B cell (primary cell): ENCODE data around the gene SLC35A5. TPM values are rescaled to one million over a fixed set of nuclear protein-coding genes. Genes with fewer than 3 reads are reported as not detected.

Experiments
- ATAC-seq: fragments of 200-7000 bp; cut with Tn5 transposase; one replicate; pipeline ENCODE4 v1.10.0; 2021; ENCODE audit warnings: low read depth, mild to moderate bottlenecking, moderate number of reproducible peaks, moderate library complexity
- CTCF ChIA-PET: fragments of 350-600 bp; sonication (Branson Sonifier 250); formaldehyde crosslinking; loops from one replicate; lab custom pipeline; 2021; ENCODE audit warnings: antibody characterized with exemption, inconsistent platforms; lab: Charles Lee
- POLR2A ChIA-PET: fragments of 350-600 bp; sonication (Branson Sonifier 250); formaldehyde crosslinking; loops from one replicate; lab custom pipeline; 2021; ENCODE audit warnings: antibody characterized with exemption; lab: Charles Lee
- DNase-seq: peaks from one replicate; pipeline ENCODE4 v3.0.0; 2013
- H2AFZ ChIP-seq: 2 replicates; pipeline ENCODE4 v1.6.1; 2012; ENCODE audit warnings: mild to moderate bottlenecking, low read depth, low read length; ENCODE audit not compliant: insufficient read depth, poor library complexity, severe bottlenecking
- H3K27ac ChIP-seq, 2 donors: 1 replicate in 1 of 2; 2 replicates in 1 of 2; pipeline ENCODE4 v1.5.1; 2012 to 2013; ENCODE audit warnings: low read length in 2 of 2, mild to moderate bottlenecking in 2 of 2, moderate library complexity in 1 of 2
- H3K27me3 ChIP-seq, 4 experiments: fragments of 200-600 bp in 1 of 4; sonication (generic) in 1 of 4; replicated peaks in 1 of 4; 1 replicate in 2 of 4; 2 replicates in 2 of 4; pipeline versions ENCODE4 v1.6.1 to v1.7.0; 2013 to 2016; ENCODE audit warnings: low read length in 3 of 4, mild to moderate bottlenecking in 2 of 4, mixed read lengths in 1 of 4, moderate library complexity in 1 of 4; ENCODE audit not compliant: insufficient read depth in 4 of 4, control insufficient read depth in 3 of 4; ENCODE audit errors: control extremely low read depth in 1 of 4
- H3K36me3 ChIP-seq, 2 experiments: replicated peaks in 1 of 2; 1 replicate in 1 of 2; 2 replicates in 1 of 2; pipeline versions ENCODE4 v1.6.1 to v1.7.1; 2013; ENCODE audit warnings: low read length in 1 of 2; ENCODE audit not compliant: insufficient read depth in 2 of 2, control insufficient read depth in 1 of 2; ENCODE audit errors: control extremely low read depth in 1 of 2, extremely low read depth in 1 of 2
- H3K4me1 ChIP-seq, 2 donors: fragments of 200-600 bp in 1 of 2; sonication (generic) in 1 of 2; 1 replicate in 1 of 2; 2 replicates in 1 of 2; pipeline versions ENCODE4 v1.5.1 to v1.6.1; 2013 to 2017; ENCODE audit warnings: low read length in 2 of 2; ENCODE audit not compliant: control insufficient read depth in 2 of 2, insufficient read depth in 2 of 2
- H3K4me2 ChIP-seq: replicated peaks from 2 replicates; pipeline ENCODE3; 2012; ENCODE audit warnings: mild to moderate bottlenecking, low read depth, low read length; ENCODE audit not compliant: poor library complexity, severe bottlenecking
- H3K4me3 ChIP-seq, 5 experiments: fragments of 200-600 bp in 1 of 5; sonication (generic) in 1 of 5; 1 replicate in 3 of 5; 2 replicates in 2 of 5; pipeline versions ENCODE4 v1.5.1 to v1.7.0; 2011 to 2016; ENCODE audit warnings: low read length in 4 of 5, mild to moderate bottlenecking in 4 of 5, low read depth in 2 of 5, control low read depth in 1 of 5, moderate library complexity in 1 of 5; ENCODE audit not compliant: insufficient read depth in 1 of 5; ENCODE audit errors: control extremely low read depth in 1 of 5, extremely low read depth in 1 of 5
- H3K79me2 ChIP-seq: fragments of 200-600 bp; sonication (generic); one replicate; pipeline ENCODE4 v1.6.0; 2016; ENCODE audit warnings: low read length; ENCODE audit not compliant: control insufficient read depth, insufficient read depth
- H3K9ac ChIP-seq: fragments of 200-600 bp; sonication (generic); 2 replicates; pipeline ENCODE4 v1.6.1; 2017; ENCODE audit warnings: mild to moderate bottlenecking, low read length, moderate library complexity
- H3K9me3 ChIP-seq, 3 donors: one replicate each; pipeline versions ENCODE4 v1.6.1 to v1.7.1; 2013; ENCODE audit warnings: low read length in 2 of 3; ENCODE audit not compliant: control insufficient read depth in 2 of 3, insufficient read depth in 1 of 3; ENCODE audit errors: control extremely low read depth in 1 of 3
- H4K20me1 ChIP-seq: 2 replicates; pipeline ENCODE4 v1.6.0; 2012; ENCODE audit warnings: mild to moderate bottlenecking, low read length; ENCODE audit not compliant: insufficient read depth, control insufficient read depth, poor library complexity, severe bottlenecking
- H3K27ac Mint-ChIP-seq: one replicate; pipeline ENCODE4 v1.8.0; 2021; ENCODE audit warnings: mixed read lengths
- H3K27me3 Mint-ChIP-seq: one replicate; pipeline ENCODE4 v1.8.0; 2021; ENCODE audit warnings: mixed read lengths
- H3K4me1 Mint-ChIP-seq: one replicate; pipeline ENCODE4 v1.8.0; 2021; ENCODE audit warnings: mixed read lengths
- H3K4me3 Mint-ChIP-seq: one replicate; pipeline ENCODE4 v1.8.0; 2021; ENCODE audit warnings: mixed read lengths
- H3K9me3 Mint-ChIP-seq: one replicate; pipeline ENCODE4 v1.8.0; 2022; ENCODE audit warnings: mixed read lengths; ENCODE audit not compliant: insufficient read depth
- EZH2 ChIP-seq: IDR thresholded peaks from 2 replicates; pipeline ENCODE4 v1.6.1; 2012; ENCODE audit warnings: borderline replicate concordance, low read depth, mild to moderate bottlenecking, moderate library complexity, low read length; ENCODE audit not compliant: insufficient read depth, poor library complexity, severe bottlenecking
- WGBS: methylation state at CpG from one replicate; pipeline ENCODE4 v1.1.5; 2013; ENCODE audit warnings: missing lambda C conversion rate; ENCODE audit not compliant: insufficient coverage; 5-methylcytosine and 5-hydroxymethylcytosine counted together
- intact Hi-C: fragments of 100-400 bp; cut with micrococcal nuclease; formaldehyde crosslinking; loops from one replicate; pipeline ENCODE4 v1.10.0; 2022
- polyA plus RNA-seq: library from polyadenylated mRNA; depleted of rRNA; stranded (reverse); fragments of >200 nt; gene quantifications from 2 replicates; pipeline ENCODE4 v1.2.3, GENCODE V29; 2012
- total RNA-seq, 2 donors: library from RNA; stranded (reverse); fragments of 120-200 nt in 1 of 2; gene quantifications; 1 replicate in 1 of 2; 2 replicates in 1 of 2; pipeline versions ENCODE4 v1.2.3 to v1.2.4, GENCODE V29; 2013 to 2022
- TF ChIP-seq, protein P1 (sequence below): fragments of 200-600 bp; IDR thresholded peaks from one replicate; pipeline ENCODE4 v1.8.0; 2022; ENCODE audit warnings: antibody characterized with exemption, mild to moderate bottlenecking

Gene SLC35A5
- total and polyA plus RNA-seq, 2 donors (not counting 1 experiment from before 2014, with no cell fraction given), result 15.4 to 34.9 TPM

DNA sequence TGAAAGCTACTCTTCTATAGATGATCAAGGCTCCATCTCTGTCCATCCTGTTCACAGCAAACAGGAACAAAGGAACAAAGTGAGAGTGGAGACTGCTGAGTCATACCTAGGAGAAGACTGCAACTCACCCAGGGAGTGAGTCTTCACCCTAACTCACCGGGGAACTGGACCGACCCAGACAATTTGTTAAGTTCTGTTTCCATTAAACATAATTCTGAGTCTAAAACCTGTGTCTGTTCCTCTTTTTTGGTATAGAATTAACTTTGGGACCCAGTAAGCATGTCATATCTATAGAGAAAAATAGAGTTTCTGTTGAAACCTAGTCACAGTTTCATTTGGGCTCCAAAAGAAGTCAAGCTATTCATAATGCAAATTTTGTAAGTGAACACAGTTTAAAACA lies 57.5 kb downstream of the SLC35A5 start:
- no CpG with 5 or more reads among the region's 2 CpGs for WGBS
- intact Hi-C loops, result no loop called here
- no peaks in the 10 kb centered on the region for H3K9me3 ChIP-seq
- H4K20me1 ChIP-seq, result no peaks in the 10 kb centered on the region
- H3K27me3 ChIP-seq, result no peaks in the 10 kb centered on the region
- no peaks in the 10 kb centered on the region for H3K9me3 Mint-ChIP-seq
- ChIA-PET POLR2A (no interaction called here), CTCF (no interaction called here)
- no peak overlapping the region for H3K4me3 ChIP-seq
- H3K27ac Mint-ChIP-seq, result no peak overlapping the region
- H3K4me3 Mint-ChIP-seq, result no peak overlapping the region
- TF ChIP-seq, protein P1, sequence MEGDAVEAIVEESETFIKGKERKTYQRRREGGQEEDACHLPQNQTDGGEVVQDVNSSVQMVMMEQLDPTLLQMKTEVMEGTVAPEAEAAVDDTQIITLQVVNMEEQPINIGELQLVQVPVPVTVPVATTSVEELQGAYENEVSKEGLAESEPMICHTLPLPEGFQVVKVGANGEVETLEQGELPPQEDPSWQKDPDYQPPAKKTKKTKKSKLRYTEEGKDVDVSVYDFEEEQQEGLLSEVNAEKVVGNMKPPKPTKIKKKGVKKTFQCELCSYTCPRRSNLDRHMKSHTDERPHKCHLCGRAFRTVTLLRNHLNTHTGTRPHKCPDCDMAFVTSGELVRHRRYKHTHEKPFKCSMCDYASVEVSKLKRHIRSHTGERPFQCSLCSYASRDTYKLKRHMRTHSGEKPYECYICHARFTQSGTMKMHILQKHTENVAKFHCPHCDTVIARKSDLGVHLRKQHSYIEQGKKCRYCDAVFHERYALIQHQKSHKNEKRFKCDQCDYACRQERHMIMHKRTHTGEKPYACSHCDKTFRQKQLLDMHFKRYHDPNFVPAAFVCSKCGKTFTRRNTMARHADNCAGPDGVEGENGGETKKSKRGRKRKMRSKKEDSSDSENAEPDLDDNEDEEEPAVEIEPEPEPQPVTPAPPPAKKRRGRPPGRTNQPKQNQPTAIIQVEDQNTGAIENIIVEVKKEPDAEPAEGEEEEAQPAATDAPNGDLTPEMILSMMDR, result no peak
- no peak for TF ChIP-seq EZH2
- H3K27ac ChIP-seq, result no peak overlapping the region
- no peaks in the 10 kb centered on the region for H3K4me1 Mint-ChIP-seq
- H3K4me2 ChIP-seq, result no peak overlapping the region
- ATAC-seq, result no peak
- H3K9ac ChIP-seq, result no peak overlapping the region
- no peaks in the 10 kb centered on the region for H3K79me2 ChIP-seq
- no peaks in the 10 kb centered on the region for H3K4me1 ChIP-seq
- DNase-seq, result no peak
- no peak overlapping the region for H2AFZ ChIP-seq
- no peaks in the 10 kb centered on the region for H3K36me3 ChIP-seq
- no peaks in the 10 kb centered on the region for H3K27me3 Mint-ChIP-seq

DNA sequence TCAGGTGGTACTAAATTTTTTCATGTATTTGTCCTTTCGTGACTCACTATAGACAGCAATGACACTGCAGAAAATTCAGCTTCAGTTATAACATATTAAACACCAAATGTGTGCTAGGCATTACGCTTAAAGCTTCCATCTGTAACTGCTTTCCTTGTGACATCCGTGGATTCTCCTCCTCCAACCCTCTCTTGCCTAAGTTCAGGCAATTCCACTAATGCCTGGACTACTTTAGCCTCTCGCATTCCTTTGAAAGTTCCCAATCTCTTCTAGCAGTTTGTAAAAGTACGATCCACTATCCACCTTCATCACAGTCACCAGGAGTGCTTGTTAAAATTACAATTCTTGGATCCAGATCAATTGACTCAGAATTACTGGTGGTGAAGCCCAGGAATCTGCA lies 61.4 kb downstream of the SLC35A5 start:
- H3K4me1 Mint-ChIP-seq, result no peaks in the 10 kb centered on the region
- POLR2A ChIA-PET, result no interaction called here
- WGBS, result 96% methylated on average over 4 of the region's 5 CpGs
- Histone ChIP-seq H4K20me1 (no peaks in the 10 kb centered on the region), H3K27me3 (no peaks in the 10 kb centered on the region), H3K4me2 (no peak overlapping the region), H3K27ac (no peak overlapping the region), H3K36me3 (no peaks in the 10 kb centered on the region), H2AFZ (no peak overlapping the region), H3K4me1 (no peaks in the 10 kb centered on the region), H3K79me2 (no peaks in the 10 kb centered on the region), H3K4me3 (no peak overlapping the region), H3K9ac (no peak overlapping the region), H3K9me3 (no peaks in the 10 kb centered on the region)
- DNase-seq (no peak), ATAC-seq (no peak)
- intact Hi-C loops, result no loop called here
- no peak overlapping the region for H3K4me3 Mint-ChIP-seq
- TF ChIP-seq, protein P1, result no peak
- TF ChIP-seq EZH2, result no peak
- CTCF ChIA-PET, result interaction anchor here (0.7 to 0.8 kb wide), 2 partner anchors 32 to 191 kb away, joined by 3 to 4 read pairs; no protein-coding TSS in a partner anchor
- no peaks in the 10 kb centered on the region for H3K9me3 Mint-ChIP-seq
- H3K27ac Mint-ChIP-seq, result no peak overlapping the region
- no peaks in the 10 kb centered on the region for H3K27me3 Mint-ChIP-seq
